ENCODE measurements around the gene SLCO1A2. TPM values are rescaled to one million over a fixed set of nuclear protein-coding genes. Genes with fewer than 3 reads are reported as not detected.

The SLCO1A2 gene
- total RNA-seq, 2 donors from 2014 or later: not detected

- DNase-seq (ENCODE audit: low spot score) (no peak), ATAC-seq (no peak)
- Mint-ChIP-seq H3K4me3 (no peak overlapping the region), H3K9me3 (no peaks in the 10 kb centered on the region), H3K27ac (no peak overlapping the region), H3K4me1 (ENCODE audit: low read depth in 2 of 2) (no peaks in the 10 kb centered on the region), H3K27me3 (peaks cover 11 to 19% of the 10 kb centered on the region in 2 donors), H3K36me3 (no peaks in the 10 kb centered on the region)
Measured at GRCh38 chr12:21300632-21301031, 34.1 kb downstream of the SLCO1A2 start.

GRCh38 chr12:21296751-21297406 lies 37.8 kb downstream of the SLCO1A2 start:
- DNase-seq (ENCODE audit: low spot score) (no peak), ATAC-seq (no peak)
- H3K27me3 Mint-ChIP-seq: peaks cover 4 to 6% of the 10 kb centered on the region in 2 donors
- H3K27ac Mint-ChIP-seq: no peak overlapping the region
- H3K4me3 Mint-ChIP-seq: no peak overlapping the region
- H3K9me3 Mint-ChIP-seq: no peaks in the 10 kb centered on the region
- H3K4me1 Mint-ChIP-seq (ENCODE audit: low read depth in 2 of 2): no peaks in the 10 kb centered on the region
- no peaks in the 10 kb centered on the region for H3K36me3 Mint-ChIP-seq

- Mint-ChIP-seq H3K27ac (no peak overlapping the region), H3K36me3 (no peaks in the 10 kb centered on the region), H3K4me1 (ENCODE audit: low read depth in 2 of 2) (no peaks in the 10 kb centered on the region), H3K27me3 (peaks cover 0 to 3% of the 10 kb centered on the region in 2 donors), H3K9me3 (no peaks in the 10 kb centered on the region), H3K4me3 (no peak overlapping the region)
- DNase-seq (ENCODE audit: low spot score) (no peak), ATAC-seq (no peak)
Measured at GRCh38 chr12:21296348-21296747, 38.4 kb downstream of the SLCO1A2 start.

- H3K4me3 Mint-ChIP-seq: no peak overlapping the region
- no peak overlapping the region for H3K27ac Mint-ChIP-seq
- ATAC-seq (no peak), DNase-seq (ENCODE audit: low spot score) (no peak)
- H3K36me3 Mint-ChIP-seq: no peaks in the 10 kb centered on the region
- no peaks in the 10 kb centered on the region for H3K9me3 Mint-ChIP-seq
- no peaks in the 10 kb centered on the region for H3K4me1 Mint-ChIP-seq (ENCODE audit: low read depth in 2 of 2)
- H3K27me3 Mint-ChIP-seq: peaks cover 0 to 3% of the 10 kb centered on the region in 2 donors
Measured at GRCh38 chr12:21294176-21294575, 40.5 kb downstream of the SLCO1A2 start.

GRCh38 chr12:21292111-21292510 lies 42.6 kb downstream of the SLCO1A2 start:
- Mint-ChIP-seq H3K4me1 (ENCODE audit: low read depth in 2 of 2) (no peaks in the 10 kb centered on the region), H3K27me3 (peaks cover 0 to 3% of the 10 kb centered on the region in 2 donors), H3K36me3 (no peaks in the 10 kb centered on the region), H3K4me3 (no peak overlapping the region), H3K27ac (no peak overlapping the region), H3K9me3 (no peaks in the 10 kb centered on the region)
- no peak for ATAC-seq
- DNase-seq (ENCODE audit: low spot score): no peak

- no peaks in the 10 kb centered on the region for H3K4me1 Mint-ChIP-seq (ENCODE audit: low read depth in 2 of 2)
- H3K36me3 Mint-ChIP-seq: no peaks in the 10 kb centered on the region
- no peak overlapping the region for H3K27ac Mint-ChIP-seq
- no peak overlapping the region for H3K4me3 Mint-ChIP-seq
- ATAC-seq (no peak), DNase-seq (ENCODE audit: low spot score) (no peak)
- no peaks in the 10 kb centered on the region for H3K9me3 Mint-ChIP-seq
- no peaks in the 10 kb centered on the region for H3K27me3 Mint-ChIP-seq
Measured at GRCh38 chr12:21289698-21290097, 45.0 kb downstream of the SLCO1A2 start.

- Mint-ChIP-seq H3K9me3 (peaks cover 4% of the 10 kb centered on the region), H3K27ac (no peak overlapping the region), H3K36me3 (no peaks in the 10 kb centered on the region), H3K27me3 (peaks cover 0 to 14% of the 10 kb centered on the region in 2 donors), H3K4me3 (no peak overlapping the region), H3K4me1 (ENCODE audit: low read depth in 2 of 2) (no peaks in the 10 kb centered on the region)
- no peak for ATAC-seq
- DNase-seq (ENCODE audit: low spot score): no peak
Measured at GRCh38 chr12:21276826-21277225, 57.9 kb downstream of the SLCO1A2 start.

GRCh38 chr12:21265932-21266331 lies 68.8 kb downstream of the SLCO1A2 start:
- Mint-ChIP-seq H3K27me3 (peaks cover 0 to 8% of the 10 kb centered on the region in 2 donors), H3K4me3 (no peak overlapping the region), H3K9me3 (peaks cover 9% of the 10 kb centered on the region), H3K27ac (no peak overlapping the region), H3K4me1 (ENCODE audit: low read depth in 2 of 2) (no peaks in the 10 kb centered on the region), H3K36me3 (peaks cover 6% of the 10 kb centered on the region)
- no peak for ATAC-seq
- no peak for DNase-seq (ENCODE audit: low spot score)

GRCh38 chr12:21264232-21264631 lies 70.5 kb downstream of the SLCO1A2 start:
- no peak overlapping the region for H3K4me3 Mint-ChIP-seq
- no peak for ATAC-seq

GRCh38 chr12:21257172-21257571 lies 77.5 kb downstream of the SLCO1A2 start:
- no peak for DNase-seq (ENCODE audit: low spot score)
- no peak overlapping the region for H3K4me3 Mint-ChIP-seq
- peaks cover 3% of the 10 kb centered on the region for H3K9me3 Mint-ChIP-seq
- no peaks in the 10 kb centered on the region for H3K36me3 Mint-ChIP-seq
- ATAC-seq: no peak
- H3K27ac Mint-ChIP-seq: no peak overlapping the region
- H3K4me1 Mint-ChIP-seq (ENCODE audit: low read depth in 2 of 2): no peaks in the 10 kb centered on the region
- no peaks in the 10 kb centered on the region for H3K27me3 Mint-ChIP-seq

More at GRCh38 chr12:21264232-21264631, 70.5 kb downstream of the SLCO1A2 start:
- peaks cover 12% of the 10 kb centered on the region for H3K9me3 Mint-ChIP-seq
- DNase-seq (ENCODE audit: low spot score): no peak
- peaks cover 0 to 8% of the 10 kb centered on the region in 2 donors for H3K27me3 Mint-ChIP-seq
- no peak overlapping the region for H3K27ac Mint-ChIP-seq
- no peaks in the 10 kb centered on the region for H3K4me1 Mint-ChIP-seq (ENCODE audit: low read depth in 2 of 2)
- H3K36me3 Mint-ChIP-seq: peaks cover 6% of the 10 kb centered on the region

GRCh38 chr12:21252070-21252469 lies 82.6 kb downstream of the SLCO1A2 start:
- no peaks in the 10 kb centered on the region for H3K27me3 Mint-ChIP-seq
- H3K4me1 Mint-ChIP-seq (ENCODE audit: low read depth in 2 of 2): no peaks in the 10 kb centered on the region
- no peak for ATAC-seq
- no peak overlapping the region for H3K4me3 Mint-ChIP-seq
- no peaks in the 10 kb centered on the region for H3K9me3 Mint-ChIP-seq
- H3K27ac Mint-ChIP-seq: no peak overlapping the region
- no peak for DNase-seq (ENCODE audit: low spot score)
- no peaks in the 10 kb centered on the region for H3K36me3 Mint-ChIP-seq

GRCh38 chr12:21248679-21249078 lies 86.0 kb downstream of the SLCO1A2 start:
- H3K27ac Mint-ChIP-seq: no peak overlapping the region
- H3K27me3 Mint-ChIP-seq: no peaks in the 10 kb centered on the region
- no peaks in the 10 kb centered on the region for H3K9me3 Mint-ChIP-seq
- no peaks in the 10 kb centered on the region for H3K4me1 Mint-ChIP-seq (ENCODE audit: low read depth in 2 of 2)
- H3K36me3 Mint-ChIP-seq: no peaks in the 10 kb centered on the region
- H3K4me3 Mint-ChIP-seq: no peak overlapping the region
- DNase-seq (ENCODE audit: low spot score): no peak
- ATAC-seq: no peak

- Mint-ChIP-seq H3K4me1 (ENCODE audit: low read depth in 2 of 2) (no peaks in the 10 kb centered on the region), H3K27me3 (no peaks in the 10 kb centered on the region), H3K27ac (no peak overlapping the region), H3K9me3 (peaks cover 5% of the 10 kb centered on the region), H3K36me3 (no peaks in the 10 kb centered on the region), H3K4me3 (no peak overlapping the region)
- ATAC-seq (no peak), DNase-seq (ENCODE audit: low spot score) (no peak)
Measured at GRCh38 chr12:21239866-21240265, 94.9 kb downstream of the SLCO1A2 start.

- no peak for ATAC-seq
- Mint-ChIP-seq H3K4me1 (ENCODE audit: low read depth in 2 of 2) (no peaks in the 10 kb centered on the region), H3K27ac (no peak overlapping the region), H3K27me3 (no peaks in the 10 kb centered on the region), H3K4me3 (no peak overlapping the region), H3K9me3 (peaks cover 8% of the 10 kb centered on the region), H3K36me3 (no peaks in the 10 kb centered on the region)
- DNase-seq (ENCODE audit: low spot score): no peak
Measured at GRCh38 chr12:21234395-21234794, 100.3 kb downstream of the SLCO1A2 start.

GRCh38 chr12:21223930-21224329 lies 110.8 kb downstream of the SLCO1A2 start:
- Mint-ChIP-seq H3K4me3 (no peak overlapping the region), H3K9me3 (peaks cover 3% of the 10 kb centered on the region), H3K4me1 (ENCODE audit: low read depth in 2 of 2) (no peaks in the 10 kb centered on the region), H3K36me3 (no peaks in the 10 kb centered on the region), H3K27ac (no peak overlapping the region), H3K27me3 (no peaks in the 10 kb centered on the region)
- DNase-seq (ENCODE audit: low spot score) (no peak), ATAC-seq (no peak)

Data from natural killer cell treated with Interleukin-12 subunit alpha and Interleukin-12 subunit beta and Interleukin-15 and Interleukin-18, amount 100 ng/mL, for 72 hours (primary cell).